ENCODE measurements around the gene MRPL23. TPM values are rescaled to one million over a fixed set of nuclear protein-coding genes. Genes with fewer than 3 reads are reported as not detected.

Gene MRPL23
- total RNA-seq, 4 donors from 2014 or later, result 36.7 to 196 (median 101) TPM

DNA sequence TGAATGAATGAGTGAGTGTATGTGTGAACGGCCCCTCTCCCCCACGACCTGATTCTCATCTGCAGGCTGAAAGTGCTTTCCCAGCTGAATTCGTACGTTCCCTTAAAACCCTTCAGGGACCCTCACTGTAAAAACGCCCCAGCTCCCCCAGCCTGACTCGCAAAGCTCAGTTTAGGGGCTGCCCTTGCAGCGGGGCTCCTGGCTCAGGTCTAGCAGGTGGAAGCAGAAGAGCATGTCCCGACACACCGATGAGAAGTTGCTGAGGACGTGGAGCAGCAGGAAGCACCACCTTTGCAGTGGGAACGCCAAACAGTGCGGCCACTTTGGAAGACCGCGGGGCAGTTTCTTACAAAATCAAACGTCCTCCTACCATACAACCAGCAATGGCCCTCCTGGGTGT, 3.6 kb upstream of the MRPL23 start:
- Histone ChIP-seq H3K9me3 (no peaks in the 10 kb centered on the region), H3K4me3 (no peak overlapping the region), H3K27ac (no peak overlapping the region), H3K4me1 (peaks cover 0 to 5% of the 10 kb centered on the region in 2 donors), H3K36me3 (no peaks in the 10 kb centered on the region), H3K27me3 (no peaks in the 10 kb centered on the region)
- DNase-seq, result peak; percentile 13 to 14
- no peak for TF ChIP-seq POLR2A (IDR thresholded peaks at IDR 0.05)
- TF ChIP-seq, protein P1, sequence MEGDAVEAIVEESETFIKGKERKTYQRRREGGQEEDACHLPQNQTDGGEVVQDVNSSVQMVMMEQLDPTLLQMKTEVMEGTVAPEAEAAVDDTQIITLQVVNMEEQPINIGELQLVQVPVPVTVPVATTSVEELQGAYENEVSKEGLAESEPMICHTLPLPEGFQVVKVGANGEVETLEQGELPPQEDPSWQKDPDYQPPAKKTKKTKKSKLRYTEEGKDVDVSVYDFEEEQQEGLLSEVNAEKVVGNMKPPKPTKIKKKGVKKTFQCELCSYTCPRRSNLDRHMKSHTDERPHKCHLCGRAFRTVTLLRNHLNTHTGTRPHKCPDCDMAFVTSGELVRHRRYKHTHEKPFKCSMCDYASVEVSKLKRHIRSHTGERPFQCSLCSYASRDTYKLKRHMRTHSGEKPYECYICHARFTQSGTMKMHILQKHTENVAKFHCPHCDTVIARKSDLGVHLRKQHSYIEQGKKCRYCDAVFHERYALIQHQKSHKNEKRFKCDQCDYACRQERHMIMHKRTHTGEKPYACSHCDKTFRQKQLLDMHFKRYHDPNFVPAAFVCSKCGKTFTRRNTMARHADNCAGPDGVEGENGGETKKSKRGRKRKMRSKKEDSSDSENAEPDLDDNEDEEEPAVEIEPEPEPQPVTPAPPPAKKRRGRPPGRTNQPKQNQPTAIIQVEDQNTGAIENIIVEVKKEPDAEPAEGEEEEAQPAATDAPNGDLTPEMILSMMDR (IDR thresholded peaks at IDR 0.05), result no peak
- intact Hi-C loops (cut with DNase I; ENCODE audit: low total_unique reads), result loop anchor here (10.0 kb wide), 1 partner anchor 49 kb away; the partner anchor contains the start of gene PRR33

DNA sequence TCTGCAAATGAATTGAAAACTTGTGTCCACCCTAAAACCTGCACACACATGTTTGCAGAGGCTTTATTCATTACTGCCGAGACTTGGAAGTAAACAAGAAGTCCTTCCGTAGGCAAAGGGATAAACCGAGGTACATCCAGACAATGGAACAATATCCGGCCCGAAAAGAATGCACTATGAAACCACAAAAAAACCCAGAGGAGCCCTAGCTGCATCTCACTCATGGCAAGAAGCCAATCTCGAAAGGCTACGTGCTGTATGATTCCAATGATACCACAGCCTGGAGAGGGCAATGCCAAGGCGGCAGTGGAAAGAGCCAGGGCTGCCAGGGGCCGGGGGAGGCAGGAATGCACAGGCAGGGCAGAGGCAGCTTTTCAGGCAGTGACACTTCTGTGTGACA, 3.2 kb upstream of the MRPL23 start:
- intact Hi-C loops (cut with DNase I; ENCODE audit: low total_unique reads), result loop anchor here (10.0 kb wide), 1 partner anchor 49 kb away; the partner anchor contains the start of gene PRR33
- no peak overlapping the region for H3K4me3 ChIP-seq
- no peaks in the 10 kb centered on the region for H3K27me3 ChIP-seq
- peaks cover 0 to 1% of the 10 kb centered on the region in 2 donors for H3K4me1 ChIP-seq
- no peak overlapping the region for H3K27ac ChIP-seq
- H3K9me3 ChIP-seq, result no peaks in the 10 kb centered on the region
- no peak for TF ChIP-seq POLR2A (IDR thresholded peaks at IDR 0.05)
- TF ChIP-seq, protein P1 (IDR thresholded peaks at IDR 0.05), result no peak
- H3K36me3 ChIP-seq, result no peaks in the 10 kb centered on the region
- DNase-seq, result peak; percentile 12 to 13

DNA sequence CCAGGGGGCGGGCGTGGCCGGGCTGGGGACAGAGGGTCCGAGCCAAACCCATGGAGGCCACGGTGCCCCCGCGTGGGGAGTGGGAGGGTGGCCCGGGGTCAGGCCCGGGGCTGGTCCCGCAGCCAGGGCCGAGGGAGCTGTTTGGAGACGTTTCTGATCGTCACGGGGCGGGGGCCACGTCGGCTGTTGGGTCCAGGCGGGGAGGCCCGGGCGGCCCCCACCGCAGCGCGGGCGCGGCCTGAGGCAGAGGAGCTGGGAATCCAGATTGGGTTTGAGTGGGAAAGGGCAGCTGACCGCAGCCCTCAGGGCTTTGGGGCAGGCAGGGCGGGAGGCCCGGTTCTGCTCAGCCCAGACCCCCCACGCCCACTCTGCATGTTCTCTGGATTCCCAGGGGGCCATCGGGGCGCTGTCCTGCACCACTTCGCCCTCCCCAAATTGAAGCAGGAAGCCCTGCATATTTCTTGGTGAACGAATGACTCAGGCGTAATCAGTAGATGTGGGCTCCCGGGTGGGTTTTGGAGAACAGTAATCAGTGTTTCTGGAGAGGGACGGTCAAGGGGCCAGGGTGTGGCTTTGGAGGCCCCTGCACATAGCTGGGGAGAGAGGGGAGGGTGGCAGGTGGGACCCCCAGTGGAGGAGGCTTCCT, 583 bp downstream of the MRPL23 start:
- intact Hi-C loops (cut with DNase I; ENCODE audit: low total_unique reads), result loop anchor here (10.0 kb wide), 1 partner anchor 53 kb away; the partner anchor contains the start of gene PRR33
- Histone ChIP-seq H3K4me3 (no peak overlapping the region), H3K9me3 (no peaks in the 10 kb centered on the region), H3K27ac (no peak overlapping the region), H3K27me3 (no peaks in the 10 kb centered on the region), H3K36me3 (no peaks in the 10 kb centered on the region), H3K4me1 (no peaks in the 10 kb centered on the region)
- no peak for TF ChIP-seq POLR2A (IDR thresholded peaks at IDR 0.05)
- TF ChIP-seq, protein P1 (IDR thresholded peaks at IDR 0.05), result no peak
- DNase-seq, result no peak

DNA sequence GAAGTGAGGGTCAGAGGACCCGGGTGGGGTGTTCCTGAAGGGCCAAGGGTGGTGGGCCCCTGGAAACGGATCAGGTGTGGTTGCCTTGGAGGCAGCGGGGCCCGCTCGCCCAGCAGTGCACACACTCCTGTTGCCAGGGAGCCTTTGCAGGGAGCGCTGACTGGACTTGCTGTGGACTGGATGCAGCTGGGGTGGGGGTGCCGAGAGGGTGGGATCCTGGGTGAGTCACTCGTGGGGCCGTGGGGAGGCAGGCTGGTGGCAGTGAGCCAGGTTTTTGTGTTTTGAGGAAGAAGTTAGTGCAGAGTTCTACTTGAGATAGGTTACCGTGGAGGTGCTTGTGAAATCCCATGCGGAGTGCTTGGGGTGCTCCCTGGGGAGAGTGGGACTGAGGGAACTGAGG, 1.3 kb downstream of the MRPL23 start:
- H3K4me3 ChIP-seq, result no peak overlapping the region
- H3K27me3 ChIP-seq, result no peaks in the 10 kb centered on the region
- H3K4me1 ChIP-seq, result no peaks in the 10 kb centered on the region
- no peaks in the 10 kb centered on the region for H3K36me3 ChIP-seq
- no peak for TF ChIP-seq POLR2A (IDR thresholded peaks at IDR 0.05)
- TF ChIP-seq, protein P1 (IDR thresholded peaks at IDR 0.05), result no peak
- no peak overlapping the region for H3K27ac ChIP-seq
- DNase-seq, result no peak
- H3K9me3 ChIP-seq, result no peaks in the 10 kb centered on the region
- intact Hi-C loops (cut with DNase I; ENCODE audit: low total_unique reads), result loop anchor here (10.0 kb wide), 1 partner anchor 54 kb away; the partner anchor contains the start of gene PRR33

DNA sequence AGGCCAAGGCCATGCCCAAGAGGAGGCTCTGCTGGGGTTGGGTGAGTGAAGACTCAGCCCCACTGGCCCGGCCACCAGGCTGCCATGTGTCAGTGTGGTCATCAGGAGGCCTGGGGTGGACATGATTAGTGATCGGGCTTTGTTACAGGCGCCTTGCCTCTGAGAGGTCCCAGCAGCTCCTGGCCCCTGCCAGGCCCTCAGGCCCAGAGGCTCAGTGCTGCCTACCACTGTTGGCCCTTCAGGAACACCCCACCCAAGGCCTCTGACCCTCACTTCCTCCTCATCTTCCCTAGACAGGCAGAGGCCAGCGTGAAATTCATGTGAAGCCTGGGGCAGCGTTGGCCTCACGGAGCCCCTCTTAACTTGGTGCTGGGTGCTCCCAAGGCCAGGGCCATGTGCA, 2.2 kb downstream of the MRPL23 start:
- Histone ChIP-seq H3K4me1 (no peaks in the 10 kb centered on the region), H3K9me3 (no peaks in the 10 kb centered on the region), H3K27me3 (no peaks in the 10 kb centered on the region), H3K36me3 (no peaks in the 10 kb centered on the region), H3K4me3 (no peak overlapping the region), H3K27ac (no peak overlapping the region)
- no peak for TF ChIP-seq POLR2A (IDR thresholded peaks at IDR 0.05)
- TF ChIP-seq, protein P1 (IDR thresholded peaks at IDR 0.05), result no peak
- intact Hi-C loops (cut with DNase I; ENCODE audit: low total_unique reads), result loop anchor here (10.0 kb wide), 1 partner anchor 55 kb away; the partner anchor contains the start of gene PRR33
- no peak for DNase-seq

Measured in uterus (tissue), 4 donors.